Liver (tissue), 9 donors: ENCODE measurements around the gene PROSER3. TPM values are rescaled to one million over a fixed set of nuclear protein-coding genes. Genes with fewer than 3 reads are reported as not detected.

Experiments
- DNase-seq: peaks from one replicate; pipeline ENCODE4 v3.0.0-alpha.2; 2017; ENCODE audit warnings: low spot score
- H3K27ac ChIP-seq, 2 donors: one replicate each; pipeline ENCODE4 v1.7.0; 2013; ENCODE audit warnings: inconsistent platforms in 2 of 2, low read length in 2 of 2, control low read depth in 1 of 2, low read depth in 1 of 2, mild to moderate bottlenecking in 1 of 2
- H3K27me3 ChIP-seq, 4 donors: one replicate each; pipeline versions ENCODE4 v1.6.1 to v1.7.0; 2013; ENCODE audit warnings: low read length in 3 of 4, inconsistent platforms in 1 of 4, mild to moderate bottlenecking in 1 of 4, moderate library complexity in 1 of 4; ENCODE audit not compliant: control insufficient read depth in 4 of 4, insufficient read depth in 4 of 4
- H3K36me3 ChIP-seq, 4 donors: one replicate each; pipeline versions ENCODE4 v1.6.1 to v1.7.0; 2013; ENCODE audit warnings: low read length in 3 of 4, mild to moderate bottlenecking in 3 of 4, low read depth in 1 of 4, moderate library complexity in 1 of 4; ENCODE audit not compliant: control insufficient read depth in 4 of 4, insufficient read depth in 3 of 4
- H3K4me1 ChIP-seq, 4 donors: one replicate each; pipeline versions ENCODE4 v1.6.1 to v1.7.0; 2013; ENCODE audit warnings: low read length in 3 of 4, mild to moderate bottlenecking in 3 of 4, moderate library complexity in 1 of 4; ENCODE audit not compliant: control insufficient read depth in 4 of 4, insufficient read depth in 4 of 4
- H3K4me3 ChIP-seq, 3 donors: one replicate each; pipeline versions ENCODE4 v1.6.1 to v1.7.0; 2013; ENCODE audit warnings: low read length in 3 of 3, control low read depth in 1 of 3, low read depth in 1 of 3, mild to moderate bottlenecking in 1 of 3
- H3K9ac ChIP-seq, 2 donors: one replicate each; pipeline ENCODE4 v1.7.0; 2013; ENCODE audit warnings: low read length in 2 of 2, mild to moderate bottlenecking in 2 of 2, moderate library complexity in 2 of 2, control low read depth in 1 of 2, low read depth in 1 of 2
- H3K9me3 ChIP-seq, 4 donors: one replicate each; pipeline versions ENCODE4 v1.6.1 to v1.7.0; 2013; ENCODE audit warnings: low read length in 3 of 4; ENCODE audit not compliant: control insufficient read depth in 4 of 4
- EGR1 ChIP-seq, 2 donors: IDR thresholded peaks; 2 replicates each; pipeline ENCODE4 v1.6.1; 2016 to 2018; ENCODE audit warnings: antibody characterized with exemption in 2 of 2, low read depth in 2 of 2
- FOXA1 ChIP-seq: IDR thresholded peaks from 2 replicates; pipeline ENCODE4 v1.6.1; 2016; ENCODE audit warnings: antibody characterized with exemption
- FOXA2 ChIP-seq: IDR thresholded peaks from 2 replicates; pipeline ENCODE4 v1.6.1; 2016; ENCODE audit warnings: antibody characterized with exemption
- GABPA ChIP-seq, 2 donors: IDR thresholded peaks in 1 of 2; conservative IDR thresholded peaks in 1 of 2; 2 replicates each; pipeline ENCODE4 v1.6.1; 2016; ENCODE audit warnings: antibody characterized with exemption in 2 of 2, mild to moderate bottlenecking in 1 of 2, moderate library complexity in 1 of 2
- HNF4A ChIP-seq, 2 donors: conservative IDR thresholded peaks; 2 replicates each; pipeline ENCODE4 v1.6.1; 2016; ENCODE audit warnings: antibody characterized with exemption in 2 of 2, mild to moderate bottlenecking in 2 of 2
- HNF4G ChIP-seq: IDR thresholded peaks from 2 replicates; pipeline ENCODE4 v1.6.1; 2016; ENCODE audit warnings: antibody characterized with exemption
- JUND ChIP-seq, 2 donors: IDR thresholded peaks; 2 replicates each; pipeline ENCODE4 v1.6.1; 2016; ENCODE audit warnings: antibody characterized with exemption in 2 of 2
- NR2F2 ChIP-seq: IDR thresholded peaks from 2 replicates; pipeline ENCODE4 v1.6.1; 2016; ENCODE audit warnings: antibody characterized with exemption
- RAD21 ChIP-seq, 2 donors: IDR thresholded peaks; 2 replicates each; pipeline ENCODE4 v1.6.1; 2016; ENCODE audit warnings: antibody characterized with exemption in 2 of 2, mild to moderate bottlenecking in 2 of 2
- RXRA ChIP-seq, 2 donors: IDR thresholded peaks; 2 replicates each; pipeline ENCODE4 v1.6.1; 2017 to 2018; ENCODE audit warnings: antibody characterized with exemption in 2 of 2, mild to moderate bottlenecking in 1 of 2
- SP1 ChIP-seq: IDR thresholded peaks from 2 replicates; pipeline ENCODE4 v1.6.1; 2018; ENCODE audit warnings: antibody characterized with exemption, mild to moderate bottlenecking
- TAF1 ChIP-seq: conservative IDR thresholded peaks from 2 replicates; pipeline ENCODE4 v1.6.1; 2016; ENCODE audit warnings: antibody characterized with exemption, mild to moderate bottlenecking
- YY1 ChIP-seq: IDR thresholded peaks from 2 replicates; pipeline ENCODE4 v1.6.1; 2016; ENCODE audit warnings: antibody characterized with exemption, mild to moderate bottlenecking
- WGBS: extraction: QIAGEN DNeasy Blood & Tissue Kit; methylation state at CpG from one replicate; pipeline ENCODE4 v1.1.7; 2013; 5-methylcytosine and 5-hydroxymethylcytosine counted together
- polyA plus RNA-seq, 2 donors: library from polyadenylated mRNA; stranded (reverse) in 1 of 2; unstranded in 1 of 2; fragments of 200-250 nt in 1 of 2; fragments of >200 nt in 1 of 2; fragmentation: Nextera tagmentation in 1 of 2; extraction: Ambion mirVana in 1 of 2; gene quantifications; one replicate each; pipeline versions ENCODE4 v1.2.1 to v1.2.3, GENCODE V29; 2013 to 2015
- total RNA-seq, 2 donors: library from RNA; depleted of rRNA; stranded (reverse); fragments of >200 nt; gene quantifications; one replicate each; pipeline ENCODE4 v1.2.3, GENCODE V29; 2014
- TF ChIP-seq, protein P1 (sequence below): IDR thresholded peaks from 2 replicates; pipeline ENCODE4 v1.6.1; 2016; ENCODE audit warnings: antibody characterized with exemption
- TF ChIP-seq, protein P2 (sequence below): IDR thresholded peaks from 2 replicates; pipeline ENCODE4 v1.6.1; 2016; ENCODE audit warnings: antibody characterized with exemption
- TF ChIP-seq, protein P3 (sequence below): IDR thresholded peaks from 2 replicates; pipeline ENCODE4 v1.6.1; 2016; ENCODE audit warnings: antibody characterized with exemption, mild to moderate bottlenecking
- TF ChIP-seq, protein P4 (sequence below): IDR thresholded peaks from 2 replicates; pipeline ENCODE4 v1.6.1; 2016; ENCODE audit warnings: antibody characterized with exemption
- TF ChIP-seq, protein P5 (sequence below): fragments of 150-350 bp; IDR thresholded peaks from 2 replicates; pipeline ENCODE4 v1.5.1; 2017; ENCODE audit warnings: improper control_type of control experiment, low read depth, low read length; ENCODE audit not compliant: missing input control
- donor health status: healthy.
- donor health status: healthy.
- donor health status: healthy.
- donor health status: healthy.
- donor health status: healthy.

The PROSER3 gene
- total and polyA plus RNA-seq, 4 donors: 2.1 to 4.5 (median 2.7) TPM

DNA sequence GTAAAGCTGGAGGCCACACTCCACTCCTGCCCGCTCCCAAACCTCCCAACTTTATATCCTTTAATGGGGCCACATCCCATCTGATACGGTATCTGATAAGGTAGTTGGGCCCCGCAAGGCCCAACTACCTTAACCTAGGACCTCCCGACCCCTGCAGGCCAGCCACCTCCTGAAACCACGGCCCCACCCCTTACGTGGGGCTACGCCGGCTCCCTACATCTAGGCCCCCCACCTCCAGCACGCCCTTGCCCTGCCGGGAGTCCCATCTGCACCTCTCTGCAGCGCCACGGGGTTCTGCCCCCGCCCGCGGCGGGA, 17.9 kb upstream of the PROSER3 start (continued):
- TF ChIP-seq, protein P1, sequence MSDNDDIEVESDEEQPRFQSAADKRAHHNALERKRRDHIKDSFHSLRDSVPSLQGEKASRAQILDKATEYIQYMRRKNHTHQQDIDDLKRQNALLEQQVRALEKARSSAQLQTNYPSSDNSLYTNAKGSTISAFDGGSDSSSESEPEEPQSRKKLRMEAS: no peak

DNA sequence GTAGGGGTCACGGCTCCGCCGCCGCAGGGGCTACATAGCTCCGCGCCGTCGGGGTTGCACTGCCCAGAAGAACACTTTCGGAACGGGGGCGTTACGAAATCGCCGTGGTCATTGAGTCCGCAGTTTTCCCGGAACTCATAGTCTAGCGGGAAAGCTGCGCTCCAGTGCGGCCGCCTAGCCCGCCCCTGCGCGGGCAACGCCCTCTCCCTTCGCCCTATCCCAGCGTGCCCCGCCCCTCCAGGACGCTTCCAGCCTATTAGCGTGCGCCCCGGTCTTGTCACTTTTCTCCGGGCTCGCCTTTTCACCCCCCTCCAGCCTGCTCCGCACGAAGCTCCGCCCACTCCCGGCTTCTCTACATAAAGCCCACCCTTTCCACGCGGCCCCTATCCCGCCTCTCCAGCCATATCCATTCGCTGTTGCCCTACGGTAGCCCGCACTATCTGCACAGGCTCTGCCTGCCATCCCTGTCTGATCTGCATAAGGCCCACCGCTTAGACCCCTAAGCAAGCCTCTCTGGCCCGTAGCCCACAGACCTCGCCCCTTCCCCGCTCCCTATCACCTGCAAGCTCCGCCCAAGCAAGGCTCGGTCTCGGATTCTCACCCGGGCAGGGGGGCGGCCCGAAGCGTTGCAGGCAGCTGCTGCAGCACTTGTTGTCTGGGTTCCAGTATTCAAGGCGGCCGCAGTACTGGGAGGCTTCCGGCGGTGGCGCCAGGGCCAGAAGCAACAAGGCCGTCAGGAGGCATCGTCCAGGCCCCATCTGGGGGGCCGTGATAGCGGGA, 17.4 kb upstream of the PROSER3 start:
- Histone ChIP-seq H3K9me3 (no peaks in the 10 kb centered on the region), H3K27ac (peak overlapping the region; percentile 89 to 93), H3K36me3 (peaks cover 7 to 31% (median 11%) of the 10 kb centered on the region in 4 donors), H3K4me3 (peak overlapping the region; percentile 60 to 73 (median 73)), H3K4me1 (peaks cover 12 to 48% (median 20%) of the 10 kb centered on the region in 4 donors), H3K9ac (peak overlapping the region; percentile 66 to 84), H3K27me3 (no peaks in the 10 kb centered on the region)
- under 1% methylated on average over 63 of the region's 63 CpGs for WGBS
- TF ChIP-seq JUND (IDR thresholded peaks at IDR 0.05): peak in 1 of 2 donors; percentile 51
- peak; percentile 73 for TF ChIP-seq YY1
- TF ChIP-seq, protein P2, sequence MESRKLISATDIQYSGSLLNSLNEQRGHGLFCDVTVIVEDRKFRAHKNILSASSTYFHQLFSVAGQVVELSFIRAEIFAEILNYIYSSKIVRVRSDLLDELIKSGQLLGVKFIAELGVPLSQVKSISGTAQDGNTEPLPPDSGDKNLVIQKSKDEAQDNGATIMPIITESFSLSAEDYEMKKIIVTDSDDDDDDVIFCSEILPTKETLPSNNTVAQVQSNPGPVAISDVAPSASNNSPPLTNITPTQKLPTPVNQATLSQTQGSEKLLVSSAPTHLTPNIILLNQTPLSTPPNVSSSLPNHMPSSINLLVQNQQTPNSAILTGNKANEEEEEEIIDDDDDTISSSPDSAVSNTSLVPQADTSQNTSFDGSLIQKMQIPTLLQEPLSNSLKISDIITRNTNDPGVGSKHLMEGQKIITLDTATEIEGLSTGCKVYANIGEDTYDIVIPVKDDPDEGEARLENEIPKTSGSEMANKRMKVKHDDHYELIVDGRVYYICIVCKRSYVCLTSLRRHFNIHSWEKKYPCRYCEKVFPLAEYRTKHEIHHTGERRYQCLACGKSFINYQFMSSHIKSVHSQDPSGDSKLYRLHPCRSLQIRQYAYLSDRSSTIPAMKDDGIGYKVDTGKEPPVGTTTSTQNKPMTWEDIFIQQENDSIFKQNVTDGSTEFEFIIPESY: no peak
- TF ChIP-seq SP1: peak; percentile 89
- TF ChIP-seq FOXA1: peak; percentile 9
- TF ChIP-seq, protein P3, sequence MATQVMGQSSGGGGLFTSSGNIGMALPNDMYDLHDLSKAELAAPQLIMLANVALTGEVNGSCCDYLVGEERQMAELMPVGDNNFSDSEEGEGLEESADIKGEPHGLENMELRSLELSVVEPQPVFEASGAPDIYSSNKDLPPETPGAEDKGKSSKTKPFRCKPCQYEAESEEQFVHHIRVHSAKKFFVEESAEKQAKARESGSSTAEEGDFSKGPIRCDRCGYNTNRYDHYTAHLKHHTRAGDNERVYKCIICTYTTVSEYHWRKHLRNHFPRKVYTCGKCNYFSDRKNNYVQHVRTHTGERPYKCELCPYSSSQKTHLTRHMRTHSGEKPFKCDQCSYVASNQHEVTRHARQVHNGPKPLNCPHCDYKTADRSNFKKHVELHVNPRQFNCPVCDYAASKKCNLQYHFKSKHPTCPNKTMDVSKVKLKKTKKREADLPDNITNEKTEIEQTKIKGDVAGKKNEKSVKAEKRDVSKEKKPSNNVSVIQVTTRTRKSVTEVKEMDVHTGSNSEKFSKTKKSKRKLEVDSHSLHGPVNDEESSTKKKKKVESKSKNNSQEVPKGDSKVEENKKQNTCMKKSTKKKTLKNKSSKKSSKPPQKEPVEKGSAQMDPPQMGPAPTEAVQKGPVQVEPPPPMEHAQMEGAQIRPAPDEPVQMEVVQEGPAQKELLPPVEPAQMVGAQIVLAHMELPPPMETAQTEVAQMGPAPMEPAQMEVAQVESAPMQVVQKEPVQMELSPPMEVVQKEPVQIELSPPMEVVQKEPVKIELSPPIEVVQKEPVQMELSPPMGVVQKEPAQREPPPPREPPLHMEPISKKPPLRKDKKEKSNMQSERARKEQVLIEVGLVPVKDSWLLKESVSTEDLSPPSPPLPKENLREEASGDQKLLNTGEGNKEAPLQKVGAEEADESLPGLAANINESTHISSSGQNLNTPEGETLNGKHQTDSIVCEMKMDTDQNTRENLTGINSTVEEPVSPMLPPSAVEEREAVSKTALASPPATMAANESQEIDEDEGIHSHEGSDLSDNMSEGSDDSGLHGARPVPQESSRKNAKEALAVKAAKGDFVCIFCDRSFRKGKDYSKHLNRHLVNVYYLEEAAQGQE: peak; percentile 72
- TF ChIP-seq, protein P4, sequence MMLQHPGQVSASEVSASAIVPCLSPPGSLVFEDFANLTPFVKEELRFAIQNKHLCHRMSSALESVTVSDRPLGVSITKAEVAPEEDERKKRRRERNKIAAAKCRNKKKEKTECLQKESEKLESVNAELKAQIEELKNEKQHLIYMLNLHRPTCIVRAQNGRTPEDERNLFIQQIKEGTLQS: no peak
- TF ChIP-seq, protein P5, sequence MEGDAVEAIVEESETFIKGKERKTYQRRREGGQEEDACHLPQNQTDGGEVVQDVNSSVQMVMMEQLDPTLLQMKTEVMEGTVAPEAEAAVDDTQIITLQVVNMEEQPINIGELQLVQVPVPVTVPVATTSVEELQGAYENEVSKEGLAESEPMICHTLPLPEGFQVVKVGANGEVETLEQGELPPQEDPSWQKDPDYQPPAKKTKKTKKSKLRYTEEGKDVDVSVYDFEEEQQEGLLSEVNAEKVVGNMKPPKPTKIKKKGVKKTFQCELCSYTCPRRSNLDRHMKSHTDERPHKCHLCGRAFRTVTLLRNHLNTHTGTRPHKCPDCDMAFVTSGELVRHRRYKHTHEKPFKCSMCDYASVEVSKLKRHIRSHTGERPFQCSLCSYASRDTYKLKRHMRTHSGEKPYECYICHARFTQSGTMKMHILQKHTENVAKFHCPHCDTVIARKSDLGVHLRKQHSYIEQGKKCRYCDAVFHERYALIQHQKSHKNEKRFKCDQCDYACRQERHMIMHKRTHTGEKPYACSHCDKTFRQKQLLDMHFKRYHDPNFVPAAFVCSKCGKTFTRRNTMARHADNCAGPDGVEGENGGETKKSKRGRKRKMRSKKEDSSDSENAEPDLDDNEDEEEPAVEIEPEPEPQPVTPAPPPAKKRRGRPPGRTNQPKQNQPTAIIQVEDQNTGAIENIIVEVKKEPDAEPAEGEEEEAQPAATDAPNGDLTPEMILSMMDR: no peak
- TF ChIP-seq GABPA (IDR thresholded peaks at IDR 0.05 in 1 of 2, conservative IDR thresholded peaks at IDR 0.05 in 1 of 2): peak in 1 of 2 donors; percentile 70
- peak; percentile 8 for TF ChIP-seq FOXA2
- peak; percentile 26 to 49 for TF ChIP-seq RXRA (IDR thresholded peaks at IDR 0.05)
- TF ChIP-seq HNF4A (conservative IDR thresholded peaks at IDR 0.05): peak; percentile 49 to 63
- TF ChIP-seq HNF4G: peak; percentile 9
- TF ChIP-seq NR2F2: no peak
- TF ChIP-seq EGR1 (IDR thresholded peaks at IDR 0.05; ENCODE audit: low read depth in 2 of 2): no peak
- TF ChIP-seq, protein P1: peak; percentile 75
- peak; percentile 62 for TF ChIP-seq TAF1
- TF ChIP-seq RAD21 (IDR thresholded peaks at IDR 0.05): no peak
- peak; percentile 96 for DNase-seq
